GM13977 (cell line): ENCODE results near the gene CAMK2D.

Source experiments
- DNase-seq: peaks from one replicate; pipeline ENCODE4 v3.0.0; 2012; ENCODE audit warnings: low spot score
- CTCF ChIP-seq: IDR thresholded peaks from 2 replicates; pipeline ENCODE4 v1.5.1; 2012; ENCODE audit warnings: mild to moderate bottlenecking, control low read depth; ENCODE audit not compliant: insufficient read depth; ENCODE audit errors: extremely low read depth, missing control alignments
- in situ Hi-C: fragments of 300-500 bp; cut with MboI; formaldehyde crosslinking; loops from one replicate; pipeline ENCODE4 v1.12.0; 2022; ENCODE audit warnings: low sequenced_read_pairs, low pct_unique_long_range_greater_than_20kb, mixed read lengths, inconsistent platforms; ENCODE audit not compliant: unreplicated experiment

Gene CAMK2D

GRCh38 chr4:113574636-113575103 lies 186.9 kb downstream of the CAMK2D start:
- in situ Hi-C loops: no loop called here
- DNase-seq: no peak
- TF ChIP-seq CTCF: no peak

GRCh38 chr4:113572620-113573019 lies 188.9 kb downstream of the CAMK2D start:
- no peak for DNase-seq
- TF ChIP-seq CTCF: no peak
- in situ Hi-C loops: no loop called here

GRCh38 chr4:113566015-113566795 lies 195.3 kb downstream of the CAMK2D start:
- in situ Hi-C loops: no loop called here
- TF ChIP-seq CTCF: no peak
- no peak for DNase-seq

GRCh38 chr4:113565702-113566012 lies 195.9 kb downstream of the CAMK2D start:
- no peak for TF ChIP-seq CTCF
- no peak for DNase-seq
- in situ Hi-C loops: no loop called here

GRCh38 chr4:113564493-113564892 lies 197.0 kb downstream of the CAMK2D start:
- DNase-seq: no peak
- in situ Hi-C loops: no loop called here
- no peak for TF ChIP-seq CTCF

GRCh38 chr4:113563691-113564378 lies 197.7 kb downstream of the CAMK2D start:
- in situ Hi-C loops: no loop called here
- no peak for TF ChIP-seq CTCF
- DNase-seq: no peak
